ENCODE measurements around the gene WNT7B.

Gene WNT7B

GRCh38 chr22:45977003-45977411 lies at the start of gene WNT7B:
TSS of gene WNT7B (minus strand) at chr22:45977162. CDS start at chr22:45976754, 408 bp downstream.
- ChIA-PET POLR2A (no interaction called here), CTCF (no interaction called here)
- no peak for DNase-seq (ENCODE audit: extremely low spot score)
- TF ChIP-seq, protein P1, sequence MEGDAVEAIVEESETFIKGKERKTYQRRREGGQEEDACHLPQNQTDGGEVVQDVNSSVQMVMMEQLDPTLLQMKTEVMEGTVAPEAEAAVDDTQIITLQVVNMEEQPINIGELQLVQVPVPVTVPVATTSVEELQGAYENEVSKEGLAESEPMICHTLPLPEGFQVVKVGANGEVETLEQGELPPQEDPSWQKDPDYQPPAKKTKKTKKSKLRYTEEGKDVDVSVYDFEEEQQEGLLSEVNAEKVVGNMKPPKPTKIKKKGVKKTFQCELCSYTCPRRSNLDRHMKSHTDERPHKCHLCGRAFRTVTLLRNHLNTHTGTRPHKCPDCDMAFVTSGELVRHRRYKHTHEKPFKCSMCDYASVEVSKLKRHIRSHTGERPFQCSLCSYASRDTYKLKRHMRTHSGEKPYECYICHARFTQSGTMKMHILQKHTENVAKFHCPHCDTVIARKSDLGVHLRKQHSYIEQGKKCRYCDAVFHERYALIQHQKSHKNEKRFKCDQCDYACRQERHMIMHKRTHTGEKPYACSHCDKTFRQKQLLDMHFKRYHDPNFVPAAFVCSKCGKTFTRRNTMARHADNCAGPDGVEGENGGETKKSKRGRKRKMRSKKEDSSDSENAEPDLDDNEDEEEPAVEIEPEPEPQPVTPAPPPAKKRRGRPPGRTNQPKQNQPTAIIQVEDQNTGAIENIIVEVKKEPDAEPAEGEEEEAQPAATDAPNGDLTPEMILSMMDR (IDR thresholded peaks at IDR 0.05; ENCODE audit: control extremely low read depth, extremely low read depth, low read depth, missing control alignments) = no peak

DNA sequence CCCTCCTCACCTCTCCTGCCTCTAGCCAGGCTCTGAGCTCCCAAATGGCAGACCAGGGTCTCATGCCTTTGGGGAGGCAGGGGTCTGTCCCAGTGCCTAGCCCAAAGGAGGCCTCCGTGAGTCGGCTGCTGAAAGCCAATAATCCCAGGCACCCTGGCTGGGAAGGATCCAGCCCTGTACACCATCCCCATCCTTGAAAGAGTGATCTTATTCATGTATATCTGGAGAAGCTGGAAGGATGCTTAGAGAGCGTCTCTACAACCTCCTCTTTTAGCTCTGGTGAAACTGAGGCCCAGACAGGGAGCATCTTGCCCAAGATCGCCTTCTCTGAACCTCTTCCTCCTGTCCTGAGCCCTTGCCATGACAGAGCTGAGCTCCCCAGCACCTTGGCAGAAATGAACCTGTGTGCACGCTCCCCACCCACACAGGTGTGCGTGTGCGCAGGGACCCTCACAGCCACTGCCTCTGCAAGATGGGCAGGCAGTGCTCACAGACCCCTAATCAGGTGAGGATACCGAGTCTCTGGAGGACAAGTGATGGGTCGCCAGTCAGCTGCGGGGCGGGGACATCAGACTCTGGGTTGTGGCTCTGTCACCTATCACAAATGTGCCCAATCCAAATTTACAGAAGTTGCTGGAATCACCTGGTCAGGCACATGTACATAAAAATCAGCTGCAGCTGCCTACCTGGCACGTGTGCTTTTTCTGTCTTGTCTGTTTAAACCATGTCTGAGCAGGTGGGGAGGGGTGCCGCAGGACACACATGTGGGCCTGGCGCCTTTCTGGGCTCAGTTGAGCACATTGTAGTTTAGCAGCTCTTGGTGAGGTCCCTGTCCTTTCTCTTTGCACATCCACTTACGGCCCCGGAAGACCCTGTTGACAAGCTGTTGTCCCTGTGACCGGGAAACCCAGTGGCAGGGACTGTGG lies 49.3 kb upstream of the WNT7B start:
- ChIA-PET POLR2A (no interaction called here), CTCF (interaction anchor here (1.4 to 3.3 kb wide), 3 partner anchors 9 to 20 kb away, joined by 5 to 19 read pairs (median 5); no protein-coding TSS in a partner anchor)
- TF ChIP-seq, protein P1 (IDR thresholded peaks at IDR 0.05; ENCODE audit: control extremely low read depth, extremely low read depth, low read depth, missing control alignments) = no peak
- DNase-seq (ENCODE audit: extremely low spot score) = no peak

DNA sequence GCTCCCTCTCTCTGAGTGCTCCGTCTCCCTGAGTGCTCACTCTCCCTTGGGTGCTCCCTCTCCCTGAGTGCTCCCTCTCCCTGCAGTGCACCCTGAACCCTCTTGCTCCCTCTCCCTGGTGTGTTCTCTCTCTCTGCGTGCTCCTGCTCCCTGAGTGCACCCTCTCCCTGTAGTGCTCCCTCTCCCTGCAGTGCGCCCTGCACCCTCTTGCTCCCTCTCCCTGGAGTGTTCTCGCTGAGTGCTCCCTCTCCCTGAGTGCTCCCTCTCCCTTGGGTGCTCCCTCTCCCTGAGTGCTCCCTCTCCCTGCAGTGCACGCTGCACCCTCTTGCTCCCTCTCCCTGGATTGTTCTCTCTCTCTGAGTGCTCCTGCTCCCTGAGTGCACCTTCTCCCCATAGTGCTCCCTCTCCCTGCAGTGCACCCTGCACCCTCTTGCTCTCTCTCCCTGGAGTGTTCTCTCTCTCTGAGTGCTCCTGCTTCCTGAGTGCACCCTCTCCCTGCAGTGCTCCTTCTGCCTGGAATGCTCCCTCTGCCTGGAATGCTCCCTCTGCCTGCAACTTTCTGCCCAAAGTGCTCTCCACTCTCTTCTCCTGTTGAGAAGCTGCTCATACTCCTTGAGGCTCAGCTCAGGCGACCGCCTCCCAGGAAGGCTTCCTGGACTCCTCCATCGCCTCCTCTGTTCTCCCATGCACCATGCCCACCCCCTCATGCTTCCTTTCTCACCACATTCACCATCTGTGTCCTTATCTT lies 48.4 kb upstream of the WNT7B start:
- DNase-seq (ENCODE audit: extremely low spot score) = no peak
- TF ChIP-seq, protein P1 (IDR thresholded peaks at IDR 0.05; ENCODE audit: control extremely low read depth, extremely low read depth, low read depth, missing control alignments) = no peak
- POLR2A ChIA-PET = no interaction called here
- CTCF ChIA-PET = interaction anchor here (1.2 to 3.3 kb wide), 4 partner anchors 8 to 19 kb away, joined by 3 to 19 read pairs (median 5); no protein-coding TSS in a partner anchor

DNA sequence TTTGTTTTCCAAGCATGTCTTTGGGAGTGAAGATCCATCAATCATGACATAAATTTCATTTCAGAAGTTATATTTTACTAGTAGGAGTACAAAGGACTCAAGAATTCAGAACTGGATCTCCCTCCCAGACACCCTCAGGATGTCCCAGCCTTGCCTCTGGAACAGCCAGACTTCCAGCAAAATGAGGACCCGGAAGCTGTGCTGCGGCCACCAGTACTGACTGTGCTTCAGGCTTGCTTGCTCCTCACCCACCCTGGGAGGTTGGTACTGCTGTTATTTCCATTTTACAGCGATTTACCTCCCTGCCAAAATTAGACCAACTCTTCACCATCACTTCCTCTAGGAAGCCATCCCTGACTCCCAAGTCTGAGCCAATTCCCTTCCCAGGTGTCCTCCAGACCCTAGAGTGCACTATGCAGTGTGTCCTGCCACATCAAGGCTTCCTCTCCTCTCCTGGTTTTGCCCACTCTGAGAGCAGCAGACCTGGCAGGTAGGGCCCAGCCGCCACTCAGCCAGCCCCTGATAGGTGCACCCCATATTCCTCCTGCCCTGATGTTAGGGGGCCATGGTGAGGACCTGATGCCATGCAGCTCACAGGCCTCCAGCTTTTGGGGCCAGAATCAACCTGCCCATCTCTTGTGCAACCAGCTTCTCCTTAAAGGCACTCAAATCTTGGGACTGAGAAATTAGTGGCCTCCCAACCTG lies 47.3 kb upstream of the WNT7B start:
- CTCF ChIA-PET = interaction anchor here (1.2 to 3.3 kb wide), 3 partner anchors 10 to 18 kb away, joined by 3 to 19 read pairs (median 16); no protein-coding TSS in a partner anchor
- no peak for DNase-seq (ENCODE audit: extremely low spot score)
- TF ChIP-seq, protein P1 (IDR thresholded peaks at IDR 0.05; ENCODE audit: control extremely low read depth, extremely low read depth, low read depth, missing control alignments) = no peak
- POLR2A ChIA-PET = no interaction called here

DNA sequence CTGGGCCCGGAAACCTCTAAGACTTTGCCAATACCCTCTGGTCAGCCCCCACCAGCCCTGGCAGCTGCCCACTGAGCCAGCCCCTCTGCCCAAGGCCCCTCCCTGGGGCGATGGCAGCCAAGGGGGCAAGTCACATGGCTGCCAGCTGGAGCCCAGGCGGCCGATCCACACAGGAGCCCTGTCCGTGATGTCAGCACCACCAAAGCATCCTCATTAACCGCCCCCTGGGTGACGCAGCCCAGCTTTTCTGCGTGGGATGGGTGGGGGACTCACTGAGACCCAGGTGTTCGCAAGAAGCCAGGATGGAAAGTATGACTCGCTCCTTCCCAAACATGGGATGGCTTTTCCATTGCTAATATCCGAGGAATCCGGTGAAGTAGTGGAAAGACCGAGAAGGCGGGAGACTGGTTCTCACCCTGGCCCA lies 46.6 kb upstream of the WNT7B start:
- no peak for DNase-seq (ENCODE audit: extremely low spot score)
- CTCF ChIA-PET = interaction anchor here (3.3 kb wide), 1 partner anchor 10 kb away, joined by 16 read pairs; no protein-coding TSS in a partner anchor
- POLR2A ChIA-PET = no interaction called here
- TF ChIP-seq, protein P1 (IDR thresholded peaks at IDR 0.05; ENCODE audit: control extremely low read depth, extremely low read depth, low read depth, missing control alignments) = no peak
